ENCODE measurements around the gene DNM2.
"Not testable (repeated sequence)": the region's sequence is repeated elsewhere in the genome, so short reads cannot be mapped to it uniquely, and the experiment has no call there.

DNM2 gene

GRCh38 chr19:10726268-10726667, 8.4 kb downstream of the DNM2 start:
- DNase-seq (ENCODE audit: low spot score), result no peak

- DNase-seq (ENCODE audit: low spot score), result no peak
These were observed 9.9 kb downstream of the DNM2 start for GRCh38 chr19:10727685-10728201.

GRCh38 chr19:10729411-10729810, 11.5 kb downstream of the DNM2 start:
- no peak for DNase-seq (ENCODE audit: low spot score)

GRCh38 chr19:10730932-10731331, 13.1 kb downstream of the DNM2 start:
- DNase-seq (ENCODE audit: low spot score), result no peak

GRCh38 chr19:10735741-10736140, 17.9 kb downstream of the DNM2 start:
- DNase-seq (ENCODE audit: low spot score), result no peak

GRCh38 chr19:10736189-10736588, 18.3 kb downstream of the DNM2 start:
- DNase-seq (ENCODE audit: low spot score), result no peak

- no peak for DNase-seq (ENCODE audit: low spot score)
These were observed 19.2 kb downstream of the DNM2 start for GRCh38 chr19:10736916-10737551.

- no peak for DNase-seq (ENCODE audit: low spot score)
These were observed 19.8 kb downstream of the DNM2 start for GRCh38 chr19:10737722-10738121.

GRCh38 chr19:10740798-10741197, 22.9 kb downstream of the DNM2 start:
- no peak for DNase-seq (ENCODE audit: low spot score)

GRCh38 chr19:10742476-10742875, 24.6 kb downstream of the DNM2 start:
- no peak for DNase-seq (ENCODE audit: low spot score)

GRCh38 chr19:10744253-10744798, 26.4 kb downstream of the DNM2 start:
- DNase-seq (ENCODE audit: low spot score), result no peak

GRCh38 chr19:10744801-10745293, 27.0 kb downstream of the DNM2 start:
- no peak for DNase-seq (ENCODE audit: low spot score)

GRCh38 chr19:10746437-10746836, 28.6 kb downstream of the DNM2 start:
- DNase-seq (ENCODE audit: low spot score), result not testable (repeated sequence)

GRCh38 chr19:10747271-10747670, 29.4 kb downstream of the DNM2 start:
- DNase-seq (ENCODE audit: low spot score), result no peak

GRCh38 chr19:10747674-10748073, 29.8 kb downstream of the DNM2 start:
- DNase-seq (ENCODE audit: low spot score), result no peak

- no peak for DNase-seq (ENCODE audit: low spot score)
These were observed 30.5 kb downstream of the DNM2 start for GRCh38 chr19:10748195-10748926.

- DNase-seq (ENCODE audit: low spot score), result no peak
These were observed 31.1 kb downstream of the DNM2 start for GRCh38 chr19:10748927-10749434.

GRCh38 chr19:10749435-10750384, 31.8 kb downstream of the DNM2 start:
- no peak for DNase-seq (ENCODE audit: low spot score)

- no peak for DNase-seq (ENCODE audit: low spot score)
These were observed 33.5 kb downstream of the DNM2 start for GRCh38 chr19:10751109-10751953.

- no peak for DNase-seq (ENCODE audit: low spot score)
These were observed 34.5 kb downstream of the DNM2 start for GRCh38 chr19:10752237-10752912.
